Skin of body (tissue), 2 donors: ENCODE measurements around the gene KERA. TPM values are rescaled to one million over a fixed set of nuclear protein-coding genes. Genes with fewer than 3 reads are reported as not detected.

Experiments
- DNase-seq: peaks from one replicate; lab custom pipeline; 2025; lab: John Stamatoyannopoulos, UW
- total RNA-seq: library from RNA; depleted of rRNA; stranded (reverse); fragments of >200 nt; gene quantifications from one replicate; pipeline ENCODE4 v1.2.3, GENCODE V29; 2014

The KERA gene
- total RNA-seq, 1 donor from 2014 or later = 4.8 TPM

- DNase-seq = peak; percentile 80
These were observed 16.4 kb upstream of the KERA start for GRCh38 chr12:91074154-91074709.

DNA sequence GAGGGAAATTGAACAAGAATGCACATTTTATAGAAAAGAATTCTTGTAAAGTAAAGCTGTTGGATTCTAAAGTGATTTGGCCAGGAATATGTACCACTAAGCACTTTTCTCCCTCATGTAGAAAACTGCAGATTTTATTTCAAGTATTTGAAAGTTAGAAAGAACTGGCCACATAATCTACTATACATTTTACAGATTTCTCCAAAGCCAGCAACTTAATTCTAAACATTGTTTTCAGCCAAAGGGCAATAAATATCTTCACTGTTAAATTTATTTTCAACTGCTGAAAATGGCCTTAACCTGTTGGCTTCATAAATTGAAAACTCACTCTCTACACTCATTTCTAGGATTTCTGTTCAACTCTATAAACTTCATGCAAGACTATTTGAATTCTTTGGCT is 15.6 kb upstream of the KERA start:
- DNase-seq = peak; percentile 33

DNA sequence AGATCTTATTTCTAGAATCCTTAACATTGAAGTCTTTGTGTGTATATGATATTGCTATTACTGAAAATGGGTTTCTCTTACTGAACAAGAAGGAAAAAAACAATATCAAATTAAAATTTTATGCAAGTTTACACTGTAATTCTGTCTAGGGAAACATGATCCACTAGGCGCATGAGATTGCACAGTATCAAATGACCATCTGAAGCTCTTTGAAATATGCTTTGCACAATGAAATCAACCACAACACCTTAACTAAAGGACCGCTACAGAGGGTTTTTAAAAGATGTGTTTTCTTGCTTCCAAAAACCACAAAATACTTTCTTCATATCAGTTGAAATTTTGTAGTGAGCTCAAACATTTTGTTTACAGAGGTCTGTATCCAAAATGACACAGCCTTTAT is 15.1 kb upstream of the KERA start:
- no peak for DNase-seq

DNA sequence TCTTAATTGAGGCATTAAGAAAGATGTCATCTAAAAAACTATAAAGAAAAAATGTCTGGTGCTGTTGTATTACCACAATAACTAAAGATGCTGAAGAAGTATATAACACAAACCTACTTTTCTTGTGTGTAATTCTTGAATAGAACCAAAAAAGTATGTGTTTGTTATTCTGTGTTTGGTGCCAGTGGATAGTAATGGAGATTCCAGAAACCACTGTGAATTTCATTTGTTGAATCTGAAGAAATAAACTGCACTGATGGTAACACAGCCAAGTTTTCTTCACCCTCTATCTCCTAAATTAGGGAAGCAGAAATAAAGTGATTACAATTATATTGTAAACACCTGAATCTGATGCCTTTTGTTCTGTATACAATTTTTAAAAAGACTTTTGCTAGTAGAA is 13.1 kb upstream of the KERA start:
- DNase-seq = no peak

DNA sequence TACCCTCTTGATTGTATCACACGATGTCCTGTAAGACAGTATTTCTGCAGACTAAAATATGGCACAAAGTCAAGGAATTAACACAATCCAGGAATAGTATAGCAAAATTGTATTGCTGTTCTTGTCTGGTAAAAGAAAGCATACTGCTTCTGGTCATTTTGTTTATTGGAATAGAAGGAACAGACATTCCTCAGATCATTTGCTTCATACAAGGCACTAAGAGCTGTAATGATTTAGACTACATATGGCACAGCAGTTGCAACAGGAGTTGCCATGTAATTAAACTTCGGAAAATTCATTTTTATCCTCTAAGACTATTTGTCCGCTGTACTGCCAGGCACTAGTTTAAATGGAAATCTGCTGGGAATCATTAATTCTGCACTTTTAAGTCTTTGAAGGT is 7.6 kb upstream of the KERA start:
- DNase-seq = no peak

DNA sequence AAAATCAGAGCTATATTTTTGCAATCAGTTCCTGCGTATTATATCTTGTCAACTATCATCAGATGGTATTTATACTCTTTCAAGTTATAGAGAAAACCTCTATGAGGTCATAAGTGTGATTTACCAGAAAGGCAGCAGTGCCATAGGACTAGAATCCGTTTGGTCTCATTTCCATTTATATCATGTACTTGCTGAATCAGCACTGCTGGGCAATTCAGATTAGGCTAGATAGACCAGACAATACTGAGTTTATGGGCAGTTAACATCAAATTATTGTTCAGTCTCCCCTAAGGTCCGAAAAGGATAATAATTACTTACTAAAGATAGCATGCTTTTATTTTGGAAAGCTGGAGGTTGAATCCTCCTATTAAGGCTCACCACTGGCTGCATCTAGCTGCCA is 6.8 kb upstream of the KERA start:
- DNase-seq = no peak

- DNase-seq = no peak
These were observed 3.3 kb upstream of the KERA start for GRCh38 chr12:91061091-91061490.

DNA sequence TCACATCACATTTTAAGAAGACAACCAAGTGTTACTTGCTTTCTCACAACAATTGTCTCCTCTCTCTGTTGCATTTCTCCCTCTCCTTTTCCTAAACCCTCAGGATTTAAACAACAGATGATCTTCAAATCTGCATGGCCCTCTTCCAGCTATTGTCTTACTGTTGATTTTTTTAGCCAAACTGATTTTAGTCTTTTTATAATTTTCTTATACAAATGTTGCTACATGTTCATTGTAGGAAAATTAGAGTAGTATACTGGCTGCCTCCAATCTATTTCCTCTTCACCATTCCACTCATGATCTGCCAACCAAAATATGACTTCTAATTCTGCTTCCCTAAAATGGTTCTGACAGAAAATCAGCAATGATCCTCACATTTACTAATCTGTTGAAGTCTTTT is 1.4 kb upstream of the KERA start:
- peak; percentile 66 for DNase-seq

- no peak for DNase-seq
These were observed 962 bp upstream of the KERA start for GRCh38 chr12:91058786-91059185.

DNA sequence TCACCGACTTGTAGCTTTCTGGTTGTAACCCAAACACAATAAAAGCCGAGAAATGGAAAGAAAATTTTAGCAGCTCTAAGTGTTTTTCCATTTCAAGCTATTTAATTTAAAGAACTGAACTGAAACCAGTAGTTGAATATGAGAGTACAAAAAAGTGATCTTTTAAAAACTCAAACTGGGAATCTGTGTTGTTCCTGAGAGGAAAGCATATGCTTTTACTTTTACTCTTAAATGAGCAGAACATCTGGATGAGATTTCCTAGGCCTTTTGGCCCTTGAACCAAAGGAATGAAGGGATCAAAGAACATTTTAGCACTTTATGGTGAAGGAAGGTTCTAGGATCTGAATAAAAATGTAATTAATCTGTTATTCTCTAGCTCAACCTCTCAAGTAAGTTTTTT is 1.3 kb downstream of the KERA start:
- DNase-seq = peak; percentile 8

DNA sequence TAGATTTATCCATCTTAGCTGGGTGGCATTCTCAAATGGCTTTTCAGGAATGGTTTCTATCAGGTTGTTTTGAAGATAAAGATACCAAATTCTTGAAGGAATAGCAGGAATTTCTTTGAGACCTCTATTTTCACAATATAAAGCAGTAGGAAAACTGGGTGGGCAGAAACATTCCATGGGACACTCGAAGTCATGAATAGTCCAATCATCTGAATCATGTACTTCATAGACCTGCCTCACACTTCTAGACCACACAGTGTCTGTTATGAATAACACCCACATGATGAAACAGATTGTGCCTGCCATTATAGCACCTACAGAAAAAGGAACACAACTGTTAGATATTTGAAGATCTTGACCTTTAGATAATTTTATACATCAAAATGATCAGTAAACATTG is 1.8 kb downstream of the KERA start:
- peak; percentile 5 for DNase-seq

GRCh38 chr12:91053951-91054715 is 3.7 kb downstream of the KERA start:
- peak; percentile 95 for DNase-seq

DNA sequence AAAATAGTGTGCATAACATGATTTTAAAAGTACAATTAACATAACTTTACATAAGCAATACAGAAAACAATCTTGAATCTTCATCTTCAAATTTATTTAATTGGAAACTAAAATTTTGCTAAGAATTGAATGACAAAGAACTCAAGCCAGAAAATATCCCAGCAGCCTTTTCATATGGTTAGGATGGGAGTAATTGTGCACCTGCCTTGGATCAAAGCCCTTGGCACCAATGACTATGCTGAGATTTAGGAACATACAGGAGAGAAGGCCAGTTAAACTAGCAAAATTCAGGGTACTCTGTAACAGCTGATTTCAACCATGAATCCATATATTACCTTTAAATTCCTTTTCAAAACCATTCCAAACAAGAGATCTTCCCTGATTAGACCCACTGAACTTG is 5.8 kb downstream of the KERA start:
- DNase-seq = no peak

DNA sequence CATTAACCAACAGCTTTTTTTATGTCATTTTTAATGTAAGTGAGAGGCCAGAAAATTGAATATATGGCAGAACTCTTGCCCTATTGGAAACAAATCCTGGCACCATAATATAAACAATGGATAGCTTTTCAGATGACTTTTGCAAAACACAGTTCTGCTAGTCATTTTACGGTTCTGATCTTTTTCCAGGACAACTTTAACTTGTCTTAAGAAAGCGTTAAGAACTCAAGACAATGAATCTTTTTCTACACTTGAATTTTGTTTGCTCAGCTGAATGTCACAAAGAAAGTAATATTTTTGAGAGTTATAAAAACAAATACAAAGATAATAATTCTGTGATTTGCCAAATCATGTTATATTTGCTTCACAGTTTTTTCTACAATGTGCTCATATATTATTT is 13.2 kb downstream of the KERA start:
- no peak for DNase-seq

GRCh38 chr12:91043408-91043807 is 14.4 kb downstream of the KERA start:
- DNase-seq = no peak

GRCh38 chr12:91040096-91040755 is 17.6 kb downstream of the KERA start:
- peak; percentile 87 for DNase-seq

- DNase-seq = peak; percentile 96
These were observed 20.5 kb downstream of the KERA start for GRCh38 chr12:91037276-91037675.

DNA sequence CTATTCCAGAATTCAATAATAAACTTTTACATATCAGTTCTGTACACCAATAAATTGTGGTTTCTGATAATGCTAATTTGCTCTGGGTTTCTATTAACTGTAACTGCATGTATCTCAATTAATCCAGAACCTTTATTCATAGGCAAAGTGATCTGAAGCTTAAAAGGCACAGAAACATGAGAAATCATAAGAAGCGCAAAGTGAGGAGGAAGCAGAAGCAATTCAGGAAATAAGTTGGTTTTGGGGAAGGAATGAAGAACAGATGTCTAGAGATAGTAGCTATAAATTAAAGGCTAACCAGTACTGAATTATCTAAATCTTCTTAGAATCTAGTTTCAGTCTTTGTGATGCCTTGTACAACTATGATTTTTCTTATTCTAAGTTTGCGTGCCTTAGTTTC is 24.6 kb downstream of the KERA start:
- no peak for DNase-seq

DNA sequence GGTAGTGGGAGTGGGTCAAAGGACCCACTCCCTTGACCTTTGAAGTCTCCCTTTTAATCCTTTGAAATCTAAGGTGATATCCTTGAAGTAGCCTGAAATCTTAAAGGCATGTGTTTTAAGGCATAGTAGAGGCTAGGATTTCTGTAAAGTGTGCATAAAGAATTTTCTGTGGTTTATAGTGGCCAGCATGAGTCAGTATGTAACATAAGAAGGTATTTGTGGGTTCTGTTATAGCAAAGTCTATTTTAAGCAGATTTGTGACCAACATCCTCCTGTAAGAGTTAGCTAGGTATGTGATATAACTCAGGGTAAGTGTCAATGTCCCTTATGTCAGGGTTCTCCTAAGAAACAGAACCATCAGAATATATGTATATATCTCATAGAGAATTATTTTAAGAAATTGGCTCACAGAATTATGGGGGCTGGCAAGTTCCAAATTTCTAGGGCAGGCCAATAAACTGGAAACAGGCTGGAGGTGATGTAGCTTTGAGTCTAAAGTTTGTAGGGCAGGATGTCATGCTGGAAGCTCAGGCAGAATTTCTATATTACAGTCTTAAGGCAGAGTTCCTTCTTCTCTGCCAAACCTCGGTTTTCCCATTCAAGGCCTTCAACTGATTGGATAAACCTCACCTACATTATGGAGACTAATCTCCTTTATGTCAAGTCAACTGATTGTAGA is 34.4 kb downstream of the KERA start:
- DNase-seq = no peak

- no peak for DNase-seq
These were observed 36.7 kb downstream of the KERA start for GRCh38 chr12:91021076-91021475.

DNA sequence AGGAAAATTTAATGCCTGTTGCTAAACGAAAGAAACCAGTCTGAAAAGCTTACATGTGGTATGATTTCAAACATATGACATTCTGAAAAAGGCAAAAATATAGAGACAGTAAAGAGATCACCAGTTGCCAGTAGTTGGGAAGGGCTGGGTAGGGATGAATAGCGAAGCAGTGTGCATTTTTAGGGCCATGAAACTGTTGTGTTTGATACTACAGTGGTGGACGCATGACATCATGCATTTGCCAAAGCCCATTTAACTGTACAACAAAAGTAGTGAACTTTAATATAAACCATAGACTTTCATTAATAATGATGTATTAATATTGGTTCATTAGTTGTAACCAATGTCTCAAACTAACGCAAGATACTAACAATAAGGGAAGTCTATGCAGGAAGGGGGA is 38.4 kb downstream of the KERA start:
- DNase-seq = no peak

DNA sequence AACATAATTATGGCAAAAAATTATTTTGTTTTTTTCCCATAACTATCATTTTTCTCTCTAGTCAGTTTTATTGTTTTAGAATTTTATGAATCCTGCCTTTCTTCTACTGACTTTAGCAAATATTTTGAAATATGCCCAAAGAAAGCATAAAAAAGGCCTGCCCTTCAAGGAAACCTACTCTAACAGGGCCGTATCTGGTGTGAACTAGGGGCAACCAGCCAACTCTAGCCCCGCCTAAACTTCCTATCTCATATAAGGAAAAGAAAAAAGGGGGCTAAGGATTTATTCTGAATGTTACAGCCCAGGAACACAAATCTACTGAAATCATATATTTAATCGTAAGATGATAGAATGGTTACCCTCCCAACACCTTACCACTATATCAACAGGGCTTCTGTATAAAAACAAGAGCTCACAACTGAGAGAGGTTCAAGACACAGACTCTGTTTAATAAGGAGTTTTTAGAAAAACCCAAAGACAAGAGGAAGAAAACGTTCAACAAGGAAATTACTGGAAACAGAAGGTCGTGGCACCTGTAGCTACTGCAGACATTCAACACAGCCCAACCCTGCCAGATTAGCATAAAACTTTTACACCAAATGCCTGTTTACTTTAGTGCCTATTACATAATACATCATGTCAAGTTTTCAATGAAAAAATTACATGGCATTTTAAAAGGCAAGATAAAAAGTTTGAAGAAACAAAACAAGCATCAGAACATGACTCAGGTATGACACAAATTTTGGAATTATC is 40.1 kb downstream of the KERA start:
- DNase-seq = no peak
